HG03558 (cell line): ENCODE results near the gene PDE4D.
A peak's percentile ranks its signal among the peaks of the same experiment; 100 is the strongest.

ENCODE experiments used
- ATAC-seq: cut with Tn5 transposase; IDR thresholded peaks from one replicate; pipeline ENCODE4 v1.9.1; 2021; ENCODE audit warnings: moderate number of reproducible peaks; ENCODE audit not compliant: unreplicated experiment; ENCODE audit errors: extremely low read depth

PDE4D gene

GRCh38 chr5:59185757-59186385, 707.7 kb downstream of the PDE4D start:
- ATAC-seq: no peak

- ATAC-seq: no peak
Measured at GRCh38 chr5:59184769-59185168, 708.8 kb downstream of the PDE4D start.

- ATAC-seq: no peak
Measured at GRCh38 chr5:59182760-59183159, 710.8 kb downstream of the PDE4D start.

DNA sequence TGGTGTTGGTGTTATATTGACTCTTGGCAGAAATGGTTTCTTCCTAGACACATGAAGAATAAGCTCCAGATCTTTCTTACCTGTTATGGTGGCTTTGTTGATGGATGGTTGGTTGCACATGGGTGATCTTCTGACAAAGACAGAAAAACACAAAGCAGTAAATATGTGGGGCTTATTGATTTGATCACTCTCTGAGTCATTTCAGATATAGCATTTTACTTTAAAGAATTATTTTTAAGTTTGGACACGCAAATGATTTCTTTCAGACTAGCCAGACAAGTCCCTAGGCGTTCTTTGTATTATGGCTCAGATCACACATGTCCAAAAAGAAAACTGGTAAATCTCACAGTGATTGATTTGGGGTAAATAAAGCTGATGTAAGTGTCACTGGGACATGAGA, 713.0 kb downstream of the PDE4D start:
- peak; percentile 68 for ATAC-seq

DNA sequence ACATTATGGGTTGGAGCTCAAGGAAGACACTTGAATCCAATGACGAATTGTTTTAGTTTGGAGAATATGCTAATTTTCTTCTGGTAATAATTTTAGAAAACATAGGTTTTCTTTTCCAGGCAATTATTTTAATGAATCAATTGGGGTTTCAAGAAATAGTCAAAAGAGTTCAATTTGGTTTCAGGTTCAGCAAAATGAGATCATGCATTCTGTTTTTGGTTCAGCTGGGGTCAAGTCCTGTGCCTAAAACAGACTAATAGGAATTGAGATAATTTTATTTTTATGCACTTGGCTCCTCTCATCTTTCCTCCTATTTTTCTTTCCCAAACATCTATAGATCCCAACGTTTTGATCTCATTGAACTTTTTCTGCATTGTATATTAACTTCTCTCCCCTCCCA, 713.8 kb downstream of the PDE4D start:
- no peak for ATAC-seq

GRCh38 chr5:59178482-59178881, 715.0 kb downstream of the PDE4D start:
- ATAC-seq: no peak

DNA sequence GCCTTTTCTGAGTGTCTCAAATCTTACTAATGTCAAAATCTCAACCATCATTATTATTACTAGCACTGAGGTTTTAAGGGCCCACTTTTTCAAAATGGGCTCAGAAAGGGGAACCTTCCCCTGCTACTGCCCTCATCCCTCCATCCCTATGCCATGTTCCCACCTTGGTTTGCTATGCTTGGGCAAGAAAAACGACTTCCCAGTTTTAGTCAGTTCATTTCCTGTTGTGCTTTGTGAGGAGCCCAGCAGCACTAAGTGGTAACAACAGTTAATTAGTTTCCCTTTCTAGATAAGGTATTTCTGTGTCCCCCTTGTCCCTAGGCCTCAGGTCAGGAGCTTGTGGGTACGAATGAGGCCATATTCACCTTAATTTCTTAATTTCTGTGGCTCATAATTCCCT, 715.5 kb downstream of the PDE4D start:
- no peak for ATAC-seq

DNA sequence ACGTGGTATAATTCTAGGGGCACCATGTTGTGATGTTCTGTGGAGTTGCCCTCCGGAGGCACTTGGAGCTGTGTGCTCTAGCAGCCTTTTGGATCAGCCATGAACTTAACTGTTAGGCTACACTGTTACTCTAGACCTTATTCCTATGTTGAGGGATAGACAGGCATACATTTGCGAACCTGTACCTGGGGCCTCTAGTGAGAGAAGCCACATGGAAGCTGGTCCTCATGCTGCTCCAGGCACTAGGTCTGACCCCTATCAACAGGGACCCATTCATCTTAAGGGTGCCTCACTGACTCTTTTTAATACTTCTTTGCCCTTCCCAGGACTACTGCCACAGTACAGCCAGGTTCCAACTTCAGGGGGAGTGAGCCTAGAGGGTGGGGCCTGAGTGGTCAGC, 715.9 kb downstream of the PDE4D start:
- no peak for ATAC-seq

- no peak for ATAC-seq
Measured at GRCh38 chr5:59174248-59174844, 719.2 kb downstream of the PDE4D start.

- no peak for ATAC-seq
Measured at GRCh38 chr5:59173578-59173977, 719.9 kb downstream of the PDE4D start.

- no peak for ATAC-seq
Measured at GRCh38 chr5:59171131-59171530, 722.4 kb downstream of the PDE4D start.

DNA sequence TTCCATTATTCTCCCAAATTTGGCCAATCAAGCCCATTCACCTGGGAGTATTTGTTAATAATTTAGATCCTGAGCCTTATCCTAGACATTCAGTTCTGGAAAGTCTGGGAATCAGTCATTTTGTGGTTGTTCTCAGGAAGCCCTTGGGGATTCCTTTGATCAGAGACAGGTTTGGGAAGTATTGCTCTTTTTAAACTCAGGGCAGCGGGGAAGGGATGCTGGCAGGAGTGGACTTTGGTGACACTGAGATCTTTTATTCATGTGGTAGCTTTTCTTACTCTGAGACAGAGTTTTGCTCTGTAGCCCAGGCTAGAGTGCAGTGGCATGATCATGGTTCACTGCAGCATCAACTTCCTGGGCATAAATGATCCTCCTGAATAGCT, 723.8 kb downstream of the PDE4D start:
- no peak for ATAC-seq

DNA sequence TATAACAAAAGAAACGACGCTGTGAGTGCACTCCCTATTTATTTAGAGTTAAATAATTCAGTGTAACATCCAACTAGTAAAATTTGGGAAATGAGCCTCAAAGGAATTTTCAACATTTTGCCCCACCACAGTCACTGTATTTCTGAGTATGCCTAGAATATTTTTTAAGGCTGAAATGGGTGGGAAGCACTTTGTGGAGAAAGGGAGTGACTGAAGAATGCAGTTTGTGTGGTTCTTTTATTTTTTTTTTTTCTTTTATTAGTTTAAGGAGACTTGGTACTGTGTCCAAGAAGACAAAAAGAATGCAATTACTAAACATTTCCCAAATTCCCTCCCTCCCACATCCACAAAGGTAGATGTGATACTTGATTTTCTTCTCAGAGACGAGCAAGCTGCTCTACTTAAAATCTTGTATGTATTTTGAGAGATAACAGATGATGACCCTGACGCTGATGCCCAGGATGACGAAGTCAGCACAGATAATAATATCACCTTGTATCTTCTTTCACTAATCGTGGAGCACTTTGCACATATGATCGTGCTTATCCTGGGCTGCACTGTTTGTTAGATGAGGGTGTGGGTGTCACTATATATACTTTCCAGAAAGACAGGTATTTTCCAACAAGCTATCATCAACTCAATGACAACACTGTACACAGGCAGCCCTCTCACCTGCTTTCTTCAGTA, 724.3 kb downstream of the PDE4D start:
- no peak for ATAC-seq

DNA sequence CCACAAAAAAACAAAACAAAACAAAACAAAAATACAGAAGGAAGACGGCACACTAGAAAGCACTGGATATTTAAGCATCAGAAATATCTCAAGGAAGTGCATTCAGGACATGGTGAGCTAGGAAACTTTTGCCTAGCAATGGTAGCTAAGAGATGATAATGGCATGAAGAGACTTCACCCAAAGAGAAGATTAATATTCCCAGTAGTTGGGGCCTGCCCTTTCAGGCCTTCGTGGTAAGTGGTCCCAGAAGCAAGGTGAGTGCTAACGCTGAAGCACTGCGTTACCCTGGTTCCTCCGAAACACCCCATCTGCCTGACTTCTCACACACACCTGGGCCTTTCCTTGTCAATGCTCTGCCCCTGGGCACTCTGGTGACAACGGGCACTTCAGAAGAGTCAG, 725.5 kb downstream of the PDE4D start:
- ATAC-seq: no peak

- ATAC-seq: no peak
Measured at GRCh38 chr5:59164041-59164830, 729.3 kb downstream of the PDE4D start.

DNA sequence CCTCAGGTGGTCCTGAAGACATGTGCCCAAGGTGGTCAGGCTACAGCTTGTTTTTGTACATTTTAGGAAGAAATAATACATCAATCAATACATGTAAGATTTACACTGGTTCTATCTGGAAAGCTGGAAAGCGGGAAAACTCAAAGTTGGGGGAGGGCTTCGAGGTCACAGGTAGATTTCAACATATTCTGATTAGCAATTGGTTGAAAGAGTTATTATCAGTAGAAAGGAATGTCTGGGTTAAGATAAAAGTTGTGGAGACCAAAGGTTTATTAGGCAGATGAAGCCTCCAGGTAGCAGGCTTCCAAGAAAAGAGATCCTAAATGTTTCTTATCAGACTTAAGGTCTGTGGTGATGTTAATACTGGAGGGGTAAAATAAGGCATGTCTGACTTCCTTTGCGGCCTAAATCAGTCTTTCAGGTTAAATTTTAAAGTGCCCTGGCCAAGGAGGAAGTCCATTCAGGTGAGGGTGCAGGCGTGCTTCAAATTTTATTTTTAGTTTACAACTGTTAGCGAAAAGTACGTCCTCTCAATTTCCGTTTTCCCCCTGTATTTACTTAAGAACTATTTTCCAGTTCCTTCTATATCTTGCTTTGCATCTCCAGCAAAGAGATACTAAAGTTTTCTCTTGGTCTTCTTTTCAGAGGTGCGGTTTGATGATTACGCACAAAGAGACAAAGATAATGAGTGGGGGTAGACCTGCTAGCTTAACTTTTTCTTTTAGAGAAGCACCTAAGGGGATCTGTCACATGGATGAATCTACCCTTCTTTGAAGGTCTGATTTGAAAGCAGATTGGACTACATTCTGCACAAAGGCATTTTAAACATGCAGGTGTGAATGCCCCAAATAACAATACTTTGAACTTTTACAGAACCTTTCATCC, 732.1 kb downstream of the PDE4D start:
- ATAC-seq: no peak

GRCh38 chr5:59158637-59159391, 734.7 kb downstream of the PDE4D start:
- no peak for ATAC-seq

DNA sequence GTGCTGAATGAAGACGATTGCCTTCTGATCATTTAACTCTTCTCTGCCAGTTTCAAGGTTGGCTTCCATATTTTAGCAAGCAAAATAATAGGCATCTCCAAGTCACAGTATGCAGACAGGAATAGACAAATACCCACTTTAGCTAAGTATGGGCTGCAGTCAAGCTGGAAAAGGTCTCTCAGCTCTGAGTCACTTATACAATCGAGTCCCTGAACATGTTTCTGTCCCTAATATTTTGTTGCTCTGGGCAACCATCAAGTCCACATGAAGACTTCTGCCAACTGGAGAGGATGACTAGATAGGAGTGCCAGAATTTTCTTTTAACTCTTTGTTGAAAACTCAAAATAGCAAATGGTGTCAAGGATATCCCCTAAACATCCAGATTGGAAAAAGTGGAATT, 735.4 kb downstream of the PDE4D start:
- ATAC-seq: no peak

DNA sequence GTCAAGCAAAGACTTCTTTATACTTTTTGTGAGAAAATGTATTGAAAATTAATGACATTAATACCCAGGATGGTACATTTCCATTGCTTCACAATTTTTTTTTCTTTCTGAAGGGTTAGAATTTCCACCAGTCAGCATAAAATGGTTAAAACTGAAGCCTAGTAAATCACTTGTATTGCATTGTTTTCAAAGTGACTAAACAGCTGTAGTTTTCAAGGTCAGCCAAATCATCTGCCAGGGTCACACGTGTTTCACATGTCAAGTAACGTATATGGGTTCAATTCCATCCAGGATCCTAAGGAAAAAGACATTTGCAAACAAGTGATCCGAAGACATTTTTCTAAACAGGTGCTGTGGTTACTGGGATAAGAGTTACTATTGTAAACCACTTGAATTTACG, 736.5 kb downstream of the PDE4D start:
- ATAC-seq: no peak
